SK-N-SH treated with all-trans-retinoic acid at 6 μM for 48 hours (cell line): Measurements from ENCODE around the gene LAMB3.

ENCODE experiments used
- ATAC-seq: fragments of 200-7000 bp; cut with Tn5 transposase; 3 replicates; pipeline ENCODE4 v1.9.1; 2020; ENCODE audit warnings: mild to moderate bottlenecking, moderate library complexity
- ARNTL ChIP-seq: fragments of 450-650 bp; formaldehyde crosslinking; IDR thresholded peaks from 2 replicates; pipeline ENCODE4 v1.5.0; 2020; ENCODE audit warnings: low read depth, mild to moderate bottlenecking, moderate library complexity, borderline replicate concordance
- BACH2 ChIP-seq: fragments of 250-450 bp; sonication (Bioruptor Pico); IDR thresholded peaks from 2 replicates; pipeline ENCODE4 v1.9.0; 2021; ENCODE audit warnings: mild to moderate bottlenecking, borderline replicate concordance
- ESRRG ChIP-seq: fragments of 250-450 bp; sonication (Bioruptor Pico); IDR thresholded peaks from 2 replicates; pipeline ENCODE4 v1.6.1; 2021; ENCODE audit warnings: mild to moderate bottlenecking
- GLIS3 ChIP-seq: fragments of 250-450 bp; sonication (Bioruptor Pico); IDR thresholded peaks from 2 replicates; pipeline ENCODE4 v1.5.0; 2020; ENCODE audit warnings: mild to moderate bottlenecking, moderate library complexity
- ISL1 ChIP-seq: fragments of 250-450 bp; sonication (Bioruptor Pico); IDR thresholded peaks from 2 replicates; pipeline ENCODE4 v2.1.2; 2022; ENCODE audit warnings: mild to moderate bottlenecking, moderate library complexity
- OSR1 ChIP-seq: fragments of 250-450 bp; sonication (Bioruptor Pico); IDR thresholded peaks from 2 replicates; pipeline ENCODE4 v1.8.0; 2022; ENCODE audit warnings: moderate library complexity, mild to moderate bottlenecking, inconsistent platforms
- PPARA ChIP-seq: fragments of 250-450 bp; sonication (Bioruptor Pico); IDR thresholded peaks from 2 replicates; pipeline ENCODE4 v1.5.0; 2020; ENCODE audit warnings: mild to moderate bottlenecking, borderline replicate concordance
- SNAI2 ChIP-seq: fragments of 250-450 bp; sonication (Bioruptor Pico); IDR thresholded peaks from 2 replicates; pipeline ENCODE4 v1.5.0; 2020; ENCODE audit warnings: mild to moderate bottlenecking, moderate library complexity
- TCF4 ChIP-seq: fragments of 250-450 bp; sonication (Bioruptor Pico); IDR thresholded peaks from 2 replicates; pipeline ENCODE4 v1.8.0; 2021; ENCODE audit warnings: mild to moderate bottlenecking, moderate library complexity, borderline replicate concordance
- TOX ChIP-seq: fragments of 250-450 bp; sonication (Bioruptor Pico); IDR thresholded peaks from 2 replicates; pipeline ENCODE4 v1.8.0; 2021; ENCODE audit warnings: mild to moderate bottlenecking, moderate library complexity, borderline replicate concordance
- ZC3H10 ChIP-seq: fragments of 250-450 bp; sonication (Bioruptor Pico); IDR thresholded peaks from 2 replicates; pipeline ENCODE4 v1.5.1; 2021; ENCODE audit warnings: mild to moderate bottlenecking, moderate library complexity
- ZFP3 ChIP-seq: fragments of 250-450 bp; sonication (Bioruptor Pico); IDR thresholded peaks from 2 replicates; pipeline ENCODE4 v1.5.0; 2020; ENCODE audit warnings: mild to moderate bottlenecking, moderate library complexity
- ZFP30 ChIP-seq: fragments of 450-650 bp; formaldehyde crosslinking; IDR thresholded peaks from 2 replicates; pipeline ENCODE4 v1.5.0; 2022; ENCODE audit warnings: mild to moderate bottlenecking, moderate library complexity
- ZNF565 ChIP-seq: fragments of 450-650 bp; formaldehyde crosslinking; conservative IDR thresholded peaks from 2 replicates; pipeline ENCODE4 v1.5.0; 2020; ENCODE audit warnings: low read depth, mild to moderate bottlenecking, moderate library complexity
- ZNF70 ChIP-seq: fragments of 450-650 bp; formaldehyde crosslinking; IDR thresholded peaks from 2 replicates; pipeline ENCODE4 v1.5.0; 2020; ENCODE audit warnings: mild to moderate bottlenecking, moderate library complexity
- ZNF8 ChIP-seq: fragments of 450-650 bp; formaldehyde crosslinking; IDR thresholded peaks from 2 replicates; pipeline ENCODE4 v1.5.0; 2020; ENCODE audit warnings: mild to moderate bottlenecking, moderate library complexity
- TF ChIP-seq, protein P1 (sequence below): fragments of 250-450 bp; sonication (Bioruptor Pico); IDR thresholded peaks from 2 replicates; pipeline ENCODE4 v1.8.0; 2020; ENCODE audit warnings: mild to moderate bottlenecking, moderate library complexity, borderline replicate concordance
- TF ChIP-seq, protein P2 (sequence below): fragments of 250-450 bp; sonication (Bioruptor Pico); IDR thresholded peaks from 2 replicates; pipeline ENCODE4 v1.8.0; 2021; ENCODE audit warnings: low read depth, mild to moderate bottlenecking, moderate library complexity, borderline replicate concordance
- TF ChIP-seq, protein P3 (sequence below): fragments of 250-450 bp; sonication (Bioruptor Pico); IDR thresholded peaks from 2 replicates; pipeline ENCODE4 v1.5.1; 2020; ENCODE audit warnings: low read depth, mild to moderate bottlenecking, moderate library complexity
- TF ChIP-seq, protein P4 (sequence below): fragments of 250-450 bp; sonication (Bioruptor Pico); IDR thresholded peaks from 2 replicates; pipeline ENCODE4 v1.5.0; 2020; ENCODE audit warnings: mild to moderate bottlenecking, moderate library complexity
- TF ChIP-seq, protein P5 (sequence below): fragments of 250-450 bp; sonication (Bioruptor Pico); IDR thresholded peaks from 2 replicates; pipeline ENCODE4 v1.5.1; 2021; ENCODE audit warnings: mild to moderate bottlenecking, moderate library complexity

LAMB3 gene

DNA sequence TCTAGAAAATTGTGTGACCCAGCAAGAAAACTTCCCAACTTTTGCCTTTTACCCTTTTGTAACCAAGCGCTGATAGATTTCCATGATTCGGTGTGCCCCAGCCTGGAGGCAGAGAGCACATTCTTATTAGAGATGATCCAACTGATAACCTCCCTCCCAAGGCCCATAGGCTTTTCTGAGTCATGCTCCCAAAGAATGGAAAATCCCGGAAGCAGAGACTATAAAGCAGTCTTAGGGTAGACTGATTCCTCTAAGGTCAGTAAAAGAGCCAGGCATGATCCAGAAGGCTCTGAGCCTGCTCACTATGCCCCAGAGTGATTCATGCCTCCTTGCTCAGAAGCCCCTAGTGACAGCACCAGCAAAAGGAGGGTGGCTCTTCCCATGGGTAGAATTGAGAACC is 64.4 kb downstream of the LAMB3 start:
- TF ChIP-seq, protein P1, sequence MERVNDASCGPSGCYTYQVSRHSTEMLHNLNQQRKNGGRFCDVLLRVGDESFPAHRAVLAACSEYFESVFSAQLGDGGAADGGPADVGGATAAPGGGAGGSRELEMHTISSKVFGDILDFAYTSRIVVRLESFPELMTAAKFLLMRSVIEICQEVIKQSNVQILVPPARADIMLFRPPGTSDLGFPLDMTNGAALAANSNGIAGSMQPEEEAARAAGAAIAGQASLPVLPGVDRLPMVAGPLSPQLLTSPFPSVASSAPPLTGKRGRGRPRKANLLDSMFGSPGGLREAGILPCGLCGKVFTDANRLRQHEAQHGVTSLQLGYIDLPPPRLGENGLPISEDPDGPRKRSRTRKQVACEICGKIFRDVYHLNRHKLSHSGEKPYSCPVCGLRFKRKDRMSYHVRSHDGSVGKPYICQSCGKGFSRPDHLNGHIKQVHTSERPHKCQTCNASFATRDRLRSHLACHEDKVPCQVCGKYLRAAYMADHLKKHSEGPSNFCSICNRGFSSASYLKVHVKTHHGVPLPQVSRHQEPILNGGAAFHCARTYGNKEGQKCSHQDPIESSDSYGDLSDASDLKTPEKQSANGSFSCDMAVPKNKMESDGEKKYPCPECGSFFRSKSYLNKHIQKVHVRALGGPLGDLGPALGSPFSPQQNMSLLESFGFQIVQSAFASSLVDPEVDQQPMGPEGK: no peak
- TF ChIP-seq ZFP30 (no peak), TCF4 (no peak), BACH2 (CRISPR knock-in tag) (no peak), OSR1 (CRISPR knock-in tag) (0 out of 2 replicates have a peak, but pooled peaks have one; percentile 59)
- TF ChIP-seq, protein P2, sequence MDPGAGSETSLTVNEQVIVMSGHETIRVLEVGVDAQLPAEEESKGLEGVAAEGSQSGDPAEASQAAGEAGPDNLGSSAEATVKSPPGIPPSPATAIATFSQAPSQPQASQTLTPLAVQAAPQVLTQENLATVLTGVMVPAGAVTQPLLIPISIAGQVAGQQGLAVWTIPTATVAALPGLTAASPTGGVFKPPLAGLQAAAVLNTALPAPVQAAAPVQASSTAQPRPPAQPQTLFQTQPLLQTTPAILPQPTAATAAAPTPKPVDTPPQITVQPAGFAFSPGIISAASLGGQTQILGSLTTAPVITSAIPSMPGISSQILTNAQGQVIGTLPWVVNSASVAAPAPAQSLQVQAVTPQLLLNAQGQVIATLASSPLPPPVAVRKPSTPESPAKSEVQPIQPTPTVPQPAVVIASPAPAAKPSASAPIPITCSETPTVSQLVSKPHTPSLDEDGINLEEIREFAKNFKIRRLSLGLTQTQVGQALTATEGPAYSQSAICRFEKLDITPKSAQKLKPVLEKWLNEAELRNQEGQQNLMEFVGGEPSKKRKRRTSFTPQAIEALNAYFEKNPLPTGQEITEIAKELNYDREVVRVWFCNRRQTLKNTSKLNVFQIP (CRISPR knock-in tag): no peak
- TF ChIP-seq, all 23 proteins: peak for 1
- ATAC-seq: peak; percentile 41

DNA sequence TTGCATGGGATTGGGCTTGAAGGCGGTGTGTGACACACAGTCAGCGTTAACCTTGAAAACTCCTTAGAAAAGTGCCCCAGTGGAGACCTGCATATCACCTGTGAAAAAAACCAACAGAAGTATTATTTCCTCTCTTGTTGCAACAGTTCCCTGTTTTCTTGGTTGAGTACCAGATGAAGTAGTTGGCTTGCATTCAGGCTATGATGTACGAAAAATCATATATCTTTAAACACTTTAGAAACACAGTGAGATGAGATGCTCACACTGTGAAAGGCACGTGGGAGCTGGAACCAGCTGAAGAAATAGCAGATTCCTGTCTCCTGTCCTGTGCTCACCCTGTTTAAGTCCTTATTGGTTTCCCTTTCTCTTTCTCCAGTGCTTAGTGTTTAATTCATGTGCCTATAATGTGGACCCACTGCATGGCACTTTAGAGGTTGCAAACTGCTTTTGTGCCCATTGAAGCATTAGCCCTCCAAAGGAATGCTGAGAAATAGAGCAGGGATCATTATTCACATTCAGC is 65.9 kb downstream of the LAMB3 start:
- no peak for TF ChIP-seq ARNTL
- no peak for TF ChIP-seq ZFP3 (CRISPR knock-in tag)
- no peak for TF ChIP-seq ZNF565
- no peak for TF ChIP-seq GLIS3 (CRISPR knock-in tag)
- no peak for TF ChIP-seq PPARA (CRISPR knock-in tag)
- no peak for TF ChIP-seq ZNF70
- no peak for ATAC-seq

DNA sequence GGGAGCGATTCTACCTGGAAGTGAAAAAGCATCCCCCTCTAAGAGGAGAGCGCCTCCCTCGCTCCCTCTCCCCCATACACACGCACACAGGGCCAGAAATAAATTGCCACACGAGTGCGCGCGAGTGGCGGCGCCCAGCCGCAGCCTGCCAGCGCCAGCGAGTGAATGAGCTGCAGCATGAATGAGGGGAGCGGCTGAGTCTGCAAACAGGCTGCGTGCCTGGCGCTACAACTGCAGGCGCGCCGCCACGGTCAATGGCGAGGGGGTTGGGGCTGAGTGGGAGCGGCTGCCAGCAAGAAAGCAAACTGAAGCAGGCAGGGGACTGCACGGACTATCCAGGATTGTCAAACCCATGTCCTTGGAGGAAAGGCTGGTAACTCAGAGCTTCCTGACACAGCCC is 66.6 kb downstream of the LAMB3 start:
- TF ChIP-seq ARNTL: no peak
- TF ChIP-seq, protein P1: no peak
- no peak for TF ChIP-seq ZNF70
- no peak for TF ChIP-seq ZNF8 (CRISPR knock-in tag)
- no peak for TF ChIP-seq ESRRG (CRISPR knock-in tag)
- TF ChIP-seq TOX (CRISPR knock-in tag): no peak
- no peak for TF ChIP-seq ZFP3 (CRISPR knock-in tag)
- TF ChIP-seq OSR1 (CRISPR knock-in tag): no peak
- no peak for TF ChIP-seq BACH2 (CRISPR knock-in tag)
- TF ChIP-seq, protein P2 (CRISPR knock-in tag): no peak
- no peak for TF ChIP-seq ZC3H10 (CRISPR knock-in tag)
- peak; percentile 64 for ATAC-seq

DNA sequence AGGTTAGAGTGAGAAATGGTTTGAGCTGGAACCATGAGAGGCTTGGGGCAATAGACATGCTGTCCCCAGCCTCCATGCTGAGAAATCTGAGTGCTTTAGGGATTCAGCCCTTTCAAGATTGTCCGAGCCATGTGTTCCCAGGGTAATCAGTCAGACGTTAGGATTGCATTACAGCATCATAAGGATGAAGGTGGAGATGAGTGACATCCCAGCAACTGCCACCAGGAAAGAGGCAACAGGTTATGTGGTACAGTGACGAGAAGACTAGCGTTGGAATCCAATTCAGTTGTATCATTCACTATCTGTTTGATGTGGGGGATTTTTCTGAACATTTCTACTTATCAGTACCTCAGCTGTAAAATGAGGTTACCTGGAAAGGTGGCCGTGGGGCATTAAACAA is 67.0 kb downstream of the LAMB3 start:
- no peak for ATAC-seq
- TF ChIP-seq ZNF8 (CRISPR knock-in tag): no peak
- no peak for TF ChIP-seq ZNF565
- no peak for TF ChIP-seq ZFP3 (CRISPR knock-in tag)
- TF ChIP-seq ZC3H10 (CRISPR knock-in tag): no peak
- no peak for TF ChIP-seq BACH2 (CRISPR knock-in tag)
- no peak for TF ChIP-seq ISL1
- TF ChIP-seq TOX (CRISPR knock-in tag): no peak
- no peak for TF ChIP-seq SNAI2
- no peak for TF ChIP-seq ZFP30
- TF ChIP-seq, protein P3, sequence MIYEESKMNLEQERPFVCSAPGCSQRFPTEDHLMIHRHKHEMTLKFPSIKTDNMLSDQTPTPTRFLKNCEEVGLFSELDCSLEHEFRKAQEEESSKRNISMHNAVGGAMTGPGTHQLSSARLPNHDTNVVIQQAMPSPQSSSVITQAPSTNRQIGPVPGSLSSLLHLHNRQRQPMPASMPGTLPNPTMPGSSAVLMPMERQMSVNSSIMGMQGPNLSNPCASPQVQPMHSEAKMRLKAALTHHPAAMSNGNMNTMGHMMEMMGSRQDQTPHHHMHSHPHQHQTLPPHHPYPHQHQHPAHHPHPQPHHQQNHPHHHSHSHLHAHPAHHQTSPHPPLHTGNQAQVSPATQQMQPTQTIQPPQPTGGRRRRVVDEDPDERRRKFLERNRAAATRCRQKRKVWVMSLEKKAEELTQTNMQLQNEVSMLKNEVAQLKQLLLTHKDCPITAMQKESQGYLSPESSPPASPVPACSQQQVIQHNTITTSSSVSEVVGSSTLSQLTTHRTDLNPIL: no peak
- TF ChIP-seq, protein P4, sequence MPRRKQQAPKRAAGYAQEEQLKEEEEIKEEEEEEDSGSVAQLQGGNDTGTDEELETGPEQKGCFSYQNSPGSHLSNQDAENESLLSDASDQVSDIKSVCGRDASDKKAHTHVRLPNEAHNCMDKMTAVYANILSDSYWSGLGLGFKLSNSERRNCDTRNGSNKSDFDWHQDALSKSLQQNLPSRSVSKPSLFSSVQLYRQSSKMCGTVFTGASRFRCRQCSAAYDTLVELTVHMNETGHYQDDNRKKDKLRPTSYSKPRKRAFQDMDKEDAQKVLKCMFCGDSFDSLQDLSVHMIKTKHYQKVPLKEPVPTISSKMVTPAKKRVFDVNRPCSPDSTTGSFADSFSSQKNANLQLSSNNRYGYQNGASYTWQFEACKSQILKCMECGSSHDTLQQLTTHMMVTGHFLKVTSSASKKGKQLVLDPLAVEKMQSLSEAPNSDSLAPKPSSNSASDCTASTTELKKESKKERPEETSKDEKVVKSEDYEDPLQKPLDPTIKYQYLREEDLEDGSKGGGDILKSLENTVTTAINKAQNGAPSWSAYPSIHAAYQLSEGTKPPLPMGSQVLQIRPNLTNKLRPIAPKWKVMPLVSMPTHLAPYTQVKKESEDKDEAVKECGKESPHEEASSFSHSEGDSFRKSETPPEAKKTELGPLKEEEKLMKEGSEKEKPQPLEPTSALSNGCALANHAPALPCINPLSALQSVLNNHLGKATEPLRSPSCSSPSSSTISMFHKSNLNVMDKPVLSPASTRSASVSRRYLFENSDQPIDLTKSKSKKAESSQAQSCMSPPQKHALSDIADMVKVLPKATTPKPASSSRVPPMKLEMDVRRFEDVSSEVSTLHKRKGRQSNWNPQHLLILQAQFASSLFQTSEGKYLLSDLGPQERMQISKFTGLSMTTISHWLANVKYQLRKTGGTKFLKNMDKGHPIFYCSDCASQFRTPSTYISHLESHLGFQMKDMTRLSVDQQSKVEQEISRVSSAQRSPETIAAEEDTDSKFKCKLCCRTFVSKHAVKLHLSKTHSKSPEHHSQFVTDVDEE: no peak
- no peak for TF ChIP-seq ARNTL
- TF ChIP-seq, protein P2 (CRISPR knock-in tag): no peak
- no peak for TF ChIP-seq GLIS3 (CRISPR knock-in tag)
- TF ChIP-seq, protein P5, sequence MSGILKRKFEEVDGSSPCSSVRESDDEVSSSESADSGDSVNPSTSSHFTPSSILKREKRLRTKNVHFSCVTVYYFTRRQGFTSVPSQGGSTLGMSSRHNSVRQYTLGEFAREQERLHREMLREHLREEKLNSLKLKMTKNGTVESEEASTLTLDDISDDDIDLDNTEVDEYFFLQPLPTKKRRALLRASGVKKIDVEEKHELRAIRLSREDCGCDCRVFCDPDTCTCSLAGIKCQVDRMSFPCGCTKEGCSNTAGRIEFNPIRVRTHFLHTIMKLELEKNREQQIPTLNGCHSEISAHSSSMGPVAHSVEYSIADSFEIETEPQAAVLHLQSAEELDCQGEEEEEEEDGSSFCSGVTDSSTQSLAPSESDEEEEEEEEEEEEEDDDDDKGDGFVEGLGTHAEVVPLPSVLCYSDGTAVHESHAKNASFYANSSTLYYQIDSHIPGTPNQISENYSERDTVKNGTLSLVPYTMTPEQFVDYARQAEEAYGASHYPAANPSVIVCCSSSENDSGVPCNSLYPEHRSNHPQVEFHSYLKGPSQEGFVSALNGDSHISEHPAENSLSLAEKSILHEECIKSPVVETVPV (CRISPR knock-in tag): no peak
